ENCODE measurements around the gene PKP4.

GRCh38 chr2:158693476-158693875 lies 236.7 kb downstream of the PKP4 start:
- no peak for TF ChIP-seq CTCF (IDR thresholded peaks at IDR 0.05)
- TF ChIP-seq POLR2A (IDR thresholded peaks at IDR 0.05), result no peak
- TF ChIP-seq POLR2AphosphoS5 (IDR thresholded peaks at IDR 0.05), result no peak
